PC-3 (cell line): ENCODE data around the gene CDH13. TPM values are rescaled to one million over a fixed set of nuclear protein-coding genes. Genes with fewer than 3 reads are reported as not detected.

Experiments used
- ATAC-seq: fragments of 200-7000 bp; cut with Tn5 transposase; 2 replicates; pipeline ENCODE4 v1.9.1; 2020; ENCODE audit warnings: mild to moderate bottlenecking, moderate library complexity
- BruUV-seq: library from RNA; stranded (reverse); fragments of 400-500 nt; replicated peaks from 2 replicates; lab custom pipeline; 2021; lab: Mats Ljungman, UMichigan
- CTCF ChIA-PET: fragments of 300-600 bp; sonication (Branson Sonifier 250); formaldehyde crosslinking; loops from one replicate; lab custom pipeline; 2022; ENCODE audit warnings: antibody characterized with exemption; lab: Charles Lee
- POLR2A ChIA-PET: fragments of 300-600 bp; sonication (Branson Sonifier 250); formaldehyde crosslinking; loops from one replicate; lab custom pipeline; 2022; ENCODE audit warnings: antibody characterized with exemption; ENCODE audit not compliant: unreplicated experiment; lab: Charles Lee
- DNase-seq: peaks from one replicate; pipeline ENCODE4 v3.0.0-alpha.2; 2015
- H2AFZ ChIP-seq: fragments of 300-600 bp; sonication (generic); 2 replicates; pipeline ENCODE4 v1.6.0; 2016; ENCODE audit warnings: antibody characterized with exemption, low read length
- H3F3A ChIP-seq: fragments of 300-600 bp; sonication (generic); one replicate; pipeline ENCODE4 v1.6.0; 2017; ENCODE audit warnings: antibody characterized with exemption, low read length, control low read depth, mild to moderate bottlenecking; ENCODE audit not compliant: unreplicated experiment
- H3K27ac ChIP-seq: fragments of 300-600 bp; sonication (generic); 2 replicates; pipeline ENCODE4 v1.5.1; 2016; ENCODE audit warnings: mild to moderate bottlenecking, low read length
- H3K27me3 ChIP-seq: fragments of 300-600 bp; sonication (generic); 2 replicates; pipeline ENCODE4 v1.6.1; 2016; ENCODE audit warnings: low read length, mixed read lengths
- H3K36me3 ChIP-seq: fragments of 300-600 bp; sonication (generic); 2 replicates; pipeline ENCODE4 v1.6.1; 2016; ENCODE audit warnings: low read depth, mixed run types, low read length, mixed read lengths
- H3K4me1 ChIP-seq: fragments of 300-600 bp; sonication (generic); 2 replicates; pipeline ENCODE4 v1.5.1; 2016; ENCODE audit warnings: low read length; ENCODE audit not compliant: insufficient read depth
- H3K4me2 ChIP-seq: fragments of 300-600 bp; sonication (generic); 2 replicates; pipeline ENCODE4 v1.6.0; 2016; ENCODE audit warnings: low read length
- H3K4me3 ChIP-seq: fragments of 300-600 bp; sonication (generic); 2 replicates; pipeline ENCODE4 v1.5.1; 2016; ENCODE audit warnings: mild to moderate bottlenecking, low read length, mixed read lengths
- H3K79me2 ChIP-seq: fragments of 300-600 bp; sonication (generic); 2 replicates; pipeline ENCODE4 v1.6.1; 2017; ENCODE audit warnings: low read length, mixed read lengths
- H3K9ac ChIP-seq: fragments of 300-600 bp; sonication (generic); 2 replicates; pipeline ENCODE4 v1.6.0; 2016; ENCODE audit warnings: mild to moderate bottlenecking, low read length
- H3K9me2 ChIP-seq: fragments of 300-600 bp; sonication (generic); replicated peaks from 2 replicates; pipeline ENCODE4 v1.6.1; 2016; ENCODE audit warnings: mixed run types, low read length, mixed read lengths
- H3K9me3 ChIP-seq: fragments of 300-600 bp; sonication (generic); 2 replicates; pipeline ENCODE4 v1.6.1; 2016; ENCODE audit warnings: low read length, mixed read lengths
- H4K20me1 ChIP-seq: fragments of 300-600 bp; sonication (generic); 2 replicates; pipeline ENCODE4 v1.6.1; 2016; ENCODE audit warnings: low read length, mixed read lengths
- EZH2 ChIP-seq: fragments of 300-600 bp; sonication (generic); IDR thresholded peaks from one replicate; pipeline ENCODE4 v1.6.1; 2017; ENCODE audit warnings: antibody characterized with exemption, mild to moderate bottlenecking, low read length; ENCODE audit not compliant: unreplicated experiment
- EZH2phosphoT487 ChIP-seq: fragments of 300-600 bp; sonication (generic); IDR thresholded peaks from 2 replicates; pipeline ENCODE4 v1.6.1; 2018; ENCODE audit warnings: mild to moderate bottlenecking, antibody characterized with exemption, low read length, borderline replicate concordance
- intact Hi-C: fragments of 100-400 bp; cut with micrococcal nuclease; formaldehyde crosslinking; loops from 2 replicates; pipeline ENCODE4 v1.9.0; 2023
- total RNA-seq: library from RNA; depleted of rRNA; stranded (reverse); fragments of >200 nt; gene quantifications from 2 replicates; pipeline ENCODE4 v1.2.3, GENCODE V29; 2014
- TF ChIP-seq, protein P1 (sequence below): fragments of 300-600 bp; sonication (generic); conservative IDR thresholded peaks from 2 replicates; pipeline ENCODE4 v1.5.1; 2017; ENCODE audit warnings: antibody characterized with exemption, low read depth, mild to moderate bottlenecking, low read length

CDH13 gene
- total RNA-seq, 1 experiment from 2014 or later, result 0.36 TPM

DNA sequence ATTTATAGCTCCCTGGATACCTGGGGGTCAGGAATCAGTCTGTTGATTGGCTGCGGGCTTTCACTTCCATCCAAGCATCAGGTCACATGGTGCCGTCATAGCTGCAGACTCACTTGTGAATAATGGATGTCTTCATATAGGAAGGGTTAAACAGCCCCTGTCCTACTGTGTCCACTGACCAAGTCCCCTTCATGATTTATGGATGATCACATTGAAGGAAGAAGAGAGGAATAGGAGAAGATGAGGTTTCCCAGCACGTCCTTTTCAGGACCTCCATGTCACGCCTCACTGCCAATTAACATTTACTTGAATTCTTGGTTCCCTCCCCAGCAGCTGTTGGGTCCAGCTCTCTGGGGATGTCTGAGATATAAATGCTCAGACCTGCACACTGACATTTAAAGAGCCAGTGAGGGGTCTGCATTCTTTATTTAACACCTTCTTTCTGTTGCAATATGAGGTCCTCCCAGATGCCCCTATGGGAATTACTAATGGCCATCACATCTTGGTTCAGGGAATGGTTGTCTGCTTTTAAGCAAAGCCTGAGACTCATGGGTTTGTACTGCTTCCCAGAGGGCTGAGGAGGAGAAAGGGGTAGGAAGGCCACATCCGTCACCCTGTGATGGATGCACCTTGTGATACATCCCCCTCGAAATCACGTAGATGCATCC lies 950.4 kb downstream of the CDH13 start:
- H3K4me2 ChIP-seq, result no peak overlapping the region
- no peak overlapping the region for H3K9ac ChIP-seq
- no peak overlapping the region for H2AFZ ChIP-seq
- POLR2A ChIA-PET, result no interaction called here
- no peaks in the 10 kb centered on the region for H3K36me3 ChIP-seq
- no peaks in the 10 kb centered on the region for H3K27me3 ChIP-seq
- H3K4me1 ChIP-seq, result no peaks in the 10 kb centered on the region
- CTCF ChIA-PET, result no interaction called here
- no TSS peak for BruUV-seq
- H3K79me2 ChIP-seq, result no peaks in the 10 kb centered on the region
- H3F3A ChIP-seq, result no peaks in the 10 kb centered on the region
- H3K4me3 ChIP-seq, result no peak overlapping the region
- ATAC-seq, result no peak
- H3K9me2 ChIP-seq, result no peaks in the 10 kb centered on the region
- H3K9me3 ChIP-seq, result no peaks in the 10 kb centered on the region
- H3K27ac ChIP-seq, result no peak overlapping the region
- intact Hi-C loops, result no loop called here
- H4K20me1 ChIP-seq, result no peaks in the 10 kb centered on the region
- DNase-seq, result no peak
- no peak for TF ChIP-seq EZH2
- TF ChIP-seq, protein P1, sequence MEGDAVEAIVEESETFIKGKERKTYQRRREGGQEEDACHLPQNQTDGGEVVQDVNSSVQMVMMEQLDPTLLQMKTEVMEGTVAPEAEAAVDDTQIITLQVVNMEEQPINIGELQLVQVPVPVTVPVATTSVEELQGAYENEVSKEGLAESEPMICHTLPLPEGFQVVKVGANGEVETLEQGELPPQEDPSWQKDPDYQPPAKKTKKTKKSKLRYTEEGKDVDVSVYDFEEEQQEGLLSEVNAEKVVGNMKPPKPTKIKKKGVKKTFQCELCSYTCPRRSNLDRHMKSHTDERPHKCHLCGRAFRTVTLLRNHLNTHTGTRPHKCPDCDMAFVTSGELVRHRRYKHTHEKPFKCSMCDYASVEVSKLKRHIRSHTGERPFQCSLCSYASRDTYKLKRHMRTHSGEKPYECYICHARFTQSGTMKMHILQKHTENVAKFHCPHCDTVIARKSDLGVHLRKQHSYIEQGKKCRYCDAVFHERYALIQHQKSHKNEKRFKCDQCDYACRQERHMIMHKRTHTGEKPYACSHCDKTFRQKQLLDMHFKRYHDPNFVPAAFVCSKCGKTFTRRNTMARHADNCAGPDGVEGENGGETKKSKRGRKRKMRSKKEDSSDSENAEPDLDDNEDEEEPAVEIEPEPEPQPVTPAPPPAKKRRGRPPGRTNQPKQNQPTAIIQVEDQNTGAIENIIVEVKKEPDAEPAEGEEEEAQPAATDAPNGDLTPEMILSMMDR, result no peak
- TF ChIP-seq EZH2phosphoT487, result no peak

DNA sequence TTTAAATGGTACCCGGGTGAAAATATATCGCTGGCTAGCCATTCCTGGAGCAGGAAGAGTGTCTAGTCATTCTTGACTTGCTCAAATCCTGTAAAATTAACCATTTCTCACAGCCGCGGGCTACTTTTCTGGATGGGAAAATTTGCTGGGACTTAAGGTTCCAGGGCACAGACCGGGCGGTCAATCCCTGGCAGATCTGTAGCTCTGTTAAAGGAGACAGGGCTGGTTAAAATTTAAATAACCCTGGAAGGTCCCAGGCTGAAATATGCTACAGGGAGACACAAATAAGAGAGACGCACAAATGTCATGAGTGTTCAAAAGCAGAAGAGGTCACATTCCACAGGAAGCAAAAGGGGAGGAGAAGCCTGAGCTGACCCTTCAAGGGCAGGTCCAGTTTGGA lies 951.4 kb downstream of the CDH13 start:
- ChIA-PET CTCF (no interaction called here), POLR2A (no interaction called here)
- H3K27ac ChIP-seq, result no peak overlapping the region
- intact Hi-C loops, result no loop called here
- no peak overlapping the region for H3K9ac ChIP-seq
- H4K20me1 ChIP-seq, result no peaks in the 10 kb centered on the region
- no TSS peak for BruUV-seq
- H3K79me2 ChIP-seq, result no peaks in the 10 kb centered on the region
- H3F3A ChIP-seq, result no peaks in the 10 kb centered on the region
- H3K27me3 ChIP-seq, result no peaks in the 10 kb centered on the region
- H3K4me1 ChIP-seq, result no peaks in the 10 kb centered on the region
- no peak for DNase-seq
- no peaks in the 10 kb centered on the region for H3K9me3 ChIP-seq
- ATAC-seq, result no peak
- TF ChIP-seq EZH2, result no peak
- TF ChIP-seq, protein P1, result no peak
- TF ChIP-seq EZH2phosphoT487, result no peak
- H3K36me3 ChIP-seq, result no peaks in the 10 kb centered on the region
- no peak overlapping the region for H3K4me2 ChIP-seq
- no peaks in the 10 kb centered on the region for H3K9me2 ChIP-seq
- no peak overlapping the region for H2AFZ ChIP-seq
- H3K4me3 ChIP-seq, result no peak overlapping the region

DNA sequence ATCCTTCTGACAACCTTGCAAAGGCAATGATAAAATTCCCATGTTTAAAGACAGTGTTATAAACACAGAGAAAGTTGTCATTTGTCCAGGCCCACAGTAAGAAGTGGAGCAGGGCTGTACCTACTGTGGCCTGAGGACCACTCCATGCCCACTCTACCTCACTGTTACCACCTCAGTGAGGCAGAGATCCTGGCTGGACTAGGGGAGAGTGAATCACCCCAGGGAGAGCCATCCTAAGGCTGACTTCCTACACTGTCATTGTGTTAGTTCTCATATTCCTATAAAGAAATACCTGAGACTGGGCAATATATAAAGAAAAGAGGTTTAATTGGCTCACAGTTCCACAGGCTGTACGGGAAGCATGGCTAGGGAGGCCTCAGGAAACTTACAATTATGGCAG lies 952.3 kb downstream of the CDH13 start:
- Histone ChIP-seq H3K4me1 (no peaks in the 10 kb centered on the region), H2AFZ (no peak overlapping the region), H3K27ac (no peak overlapping the region), H3K4me2 (no peak overlapping the region), H3K4me3 (no peak overlapping the region), H3K9me3 (no peaks in the 10 kb centered on the region), H3K9me2 (no peaks in the 10 kb centered on the region), H3K27me3 (no peaks in the 10 kb centered on the region), H3K36me3 (no peaks in the 10 kb centered on the region), H4K20me1 (no peaks in the 10 kb centered on the region), H3K79me2 (no peaks in the 10 kb centered on the region), H3F3A (no peaks in the 10 kb centered on the region), H3K9ac (no peak overlapping the region)
- DNase-seq, result no peak
- CTCF ChIA-PET, result no interaction called here
- intact Hi-C loops, result no loop called here
- no peak for ATAC-seq
- no TSS peak for BruUV-seq
- TF ChIP-seq EZH2 (no peak), EZH2phosphoT487 (no peak)
- TF ChIP-seq, protein P1, result no peak
- POLR2A ChIA-PET, result no interaction called here
